A673 (cell line): ENCODE measurements around the gene USP36.

Source experiments
- CTCF ChIP-seq: fragments of 300-800, 200-600 bp; sonication (generic); conservative IDR thresholded peaks from 2 replicates; pipeline ENCODE4 v1.5.1; 2017; ENCODE audit warnings: low read depth, mild to moderate bottlenecking, antibody characterized with exemption, low read length, moderate library complexity, mixed read lengths
- EZH2 ChIP-seq: fragments of 200-600 bp; sonication (generic); IDR thresholded peaks from 2 replicates; pipeline ENCODE4 v1.6.1; 2017; ENCODE audit warnings: borderline replicate concordance, low read depth, mild to moderate bottlenecking, mixed read lengths, antibody characterized with exemption, low read length; ENCODE audit not compliant: poor library complexity, severe bottlenecking

GRCh38 chr17:78885956-78886355 lies 45.3 kb upstream of the USP36 start:
- no peak for TF ChIP-seq CTCF
- TF ChIP-seq EZH2 = no peak
